ENCODE data around the gene SARM1. TPM values are rescaled to one million over a fixed set of nuclear protein-coding genes. Genes with fewer than 3 reads are reported as not detected.

The SARM1 gene
- polyA plus RNA-seq, 2 donors, result 3.0 to 4.4 TPM

GRCh38 chr17:28372203-28372944 lies 880 bp downstream of the SARM1 start:
- Histone ChIP-seq H3K9me3 (ENCODE audit: control insufficient read depth in 2 of 2, insufficient read depth in 1 of 2, low read depth in 1 of 2, low read length in 1 of 2) (no peaks in the 10 kb centered on the region), H3K4me3 (ENCODE audit: low read depth in 1 of 2, low read length in 2 of 2) (peak overlapping the region; percentile 27 to 51), H3K36me3 (ENCODE audit: control insufficient read depth in 2 of 2, insufficient read depth in 2 of 2, low read length in 1 of 2) (no peaks in the 10 kb centered on the region), H3K27ac (ENCODE audit: low read depth in 2 of 2, low read length in 1 of 2) (peak overlapping the region in 1 of 2 donors; percentile 55), H3K4me1 (ENCODE audit: control insufficient read depth in 2 of 2, insufficient read depth in 2 of 2, low read length in 1 of 2) (peaks cover 10 to 14% of the 10 kb centered on the region in 2 donors), H3K27me3 (ENCODE audit: control insufficient read depth in 1 of 2, insufficient read depth in 2 of 2, low read length in 2 of 2) (no peaks in the 10 kb centered on the region)
- 8 to 10% methylated on average over 51 to 53 of the region's 53 CpGs for WGBS, 2 donors

GRCh38 chr17:28372945-28373274 lies 1.4 kb downstream of the SARM1 start:
- no peaks in the 10 kb centered on the region for H3K9me3 ChIP-seq (ENCODE audit: control insufficient read depth in 2 of 2, insufficient read depth in 1 of 2, low read depth in 1 of 2, low read length in 1 of 2)
- H3K27ac ChIP-seq (ENCODE audit: low read depth in 2 of 2, low read length in 1 of 2), result no peak overlapping the region
- H3K36me3 ChIP-seq (ENCODE audit: control insufficient read depth in 2 of 2, insufficient read depth in 2 of 2, low read length in 1 of 2), result no peaks in the 10 kb centered on the region
- peaks cover 10 to 14% of the 10 kb centered on the region in 2 donors for H3K4me1 ChIP-seq (ENCODE audit: control insufficient read depth in 2 of 2, insufficient read depth in 2 of 2, low read length in 1 of 2)
- no peak overlapping the region for H3K4me3 ChIP-seq (ENCODE audit: low read depth in 1 of 2, low read length in 2 of 2)
- 82 to 87% methylated on average over 6 of the region's 6 CpGs for WGBS, 2 donors
- H3K27me3 ChIP-seq (ENCODE audit: control insufficient read depth in 1 of 2, insufficient read depth in 2 of 2, low read length in 2 of 2), result no peaks in the 10 kb centered on the region

GRCh38 chr17:28379814-28380801 lies 8.6 kb downstream of the SARM1 start:
- Histone ChIP-seq H3K27me3 (ENCODE audit: control insufficient read depth in 1 of 2, insufficient read depth in 2 of 2, low read length in 2 of 2) (no peaks in the 10 kb centered on the region), H3K4me3 (ENCODE audit: low read depth in 1 of 2, low read length in 2 of 2) (no peak overlapping the region), H3K9me3 (ENCODE audit: control insufficient read depth in 2 of 2, insufficient read depth in 1 of 2, low read depth in 1 of 2, low read length in 1 of 2) (no peaks in the 10 kb centered on the region), H3K4me1 (ENCODE audit: control insufficient read depth in 2 of 2, insufficient read depth in 2 of 2, low read length in 1 of 2) (peaks cover 5% of the 10 kb centered on the region in 2 donors), H3K27ac (ENCODE audit: low read depth in 2 of 2, low read length in 1 of 2) (no peak overlapping the region), H3K36me3 (ENCODE audit: control insufficient read depth in 2 of 2, insufficient read depth in 2 of 2, low read length in 1 of 2) (no peaks in the 10 kb centered on the region)
- 72 to 75% methylated on average over 10 of the region's 10 CpGs for WGBS, 2 donors

- WGBS, 2 donors, result 29 to 37% methylated on average over 72 of the region's 72 CpGs
- Histone ChIP-seq H3K4me3 (ENCODE audit: low read depth in 1 of 2, low read length in 2 of 2) (no peak overlapping the region), H3K4me1 (ENCODE audit: control insufficient read depth in 2 of 2, insufficient read depth in 2 of 2, low read length in 1 of 2) (peaks cover 5 to 8% of the 10 kb centered on the region in 2 donors), H3K9me3 (ENCODE audit: control insufficient read depth in 2 of 2, insufficient read depth in 1 of 2, low read depth in 1 of 2, low read length in 1 of 2) (no peaks in the 10 kb centered on the region), H3K36me3 (ENCODE audit: control insufficient read depth in 2 of 2, insufficient read depth in 2 of 2, low read length in 1 of 2) (no peaks in the 10 kb centered on the region), H3K27ac (ENCODE audit: low read depth in 2 of 2, low read length in 1 of 2) (no peak overlapping the region), H3K27me3 (ENCODE audit: control insufficient read depth in 1 of 2, insufficient read depth in 2 of 2, low read length in 2 of 2) (no peaks in the 10 kb centered on the region)
Observed at GRCh38 chr17:28381141-28381825, 9.8 kb downstream of the SARM1 start.

GRCh38 chr17:28384281-28385036 lies 13.0 kb downstream of the SARM1 start:
- H3K36me3 ChIP-seq (ENCODE audit: control insufficient read depth in 2 of 2, insufficient read depth in 2 of 2, low read length in 1 of 2), result peaks cover 0 to 6% of the 10 kb centered on the region in 2 donors
- peak overlapping the region; percentile 16 to 48 for H3K27ac ChIP-seq (ENCODE audit: low read depth in 2 of 2, low read length in 1 of 2)
- peaks cover 5 to 8% of the 10 kb centered on the region in 2 donors for H3K4me1 ChIP-seq (ENCODE audit: control insufficient read depth in 2 of 2, insufficient read depth in 2 of 2, low read length in 1 of 2)
- 15 to 22% methylated on average over 52 to 56 of the region's 56 CpGs for WGBS, 2 donors
- peak overlapping the region; percentile 52 to 65 for H3K4me3 ChIP-seq (ENCODE audit: low read depth in 1 of 2, low read length in 2 of 2)
- no peaks in the 10 kb centered on the region for H3K9me3 ChIP-seq (ENCODE audit: control insufficient read depth in 2 of 2, insufficient read depth in 1 of 2, low read depth in 1 of 2, low read length in 1 of 2)
- no peaks in the 10 kb centered on the region for H3K27me3 ChIP-seq (ENCODE audit: control insufficient read depth in 1 of 2, insufficient read depth in 2 of 2, low read length in 2 of 2)

GRCh38 chr17:28385037-28385400 lies 13.5 kb downstream of the SARM1 start:
- 17 to 29% methylated on average over 29 of the region's 29 CpGs for WGBS, 2 donors
- H3K27ac ChIP-seq (ENCODE audit: low read depth in 2 of 2, low read length in 1 of 2), result no peak overlapping the region

GRCh38 chr17:28385406-28385805 lies 13.9 kb downstream of the SARM1 start:
- Histone ChIP-seq H3K4me3 (ENCODE audit: low read depth in 1 of 2, low read length in 2 of 2) (no peak overlapping the region), H3K27me3 (ENCODE audit: control insufficient read depth in 1 of 2, insufficient read depth in 2 of 2, low read length in 2 of 2) (no peaks in the 10 kb centered on the region), H3K4me1 (ENCODE audit: control insufficient read depth in 2 of 2, insufficient read depth in 2 of 2, low read length in 1 of 2) (peaks cover 5 to 8% of the 10 kb centered on the region in 2 donors), H3K9me3 (ENCODE audit: control insufficient read depth in 2 of 2, insufficient read depth in 1 of 2, low read depth in 1 of 2, low read length in 1 of 2) (no peaks in the 10 kb centered on the region), H3K27ac (ENCODE audit: low read depth in 2 of 2, low read length in 1 of 2) (no peak overlapping the region), H3K36me3 (ENCODE audit: control insufficient read depth in 2 of 2, insufficient read depth in 2 of 2, low read length in 1 of 2) (peaks cover 0 to 6% of the 10 kb centered on the region in 2 donors)
- WGBS, 2 donors, result 61 to 79% methylated on average over 8 of the region's 8 CpGs

More at GRCh38 chr17:28385037-28385400, 13.5 kb downstream of the SARM1 start:
- no peaks in the 10 kb centered on the region for H3K27me3 ChIP-seq (ENCODE audit: control insufficient read depth in 1 of 2, insufficient read depth in 2 of 2, low read length in 2 of 2)
- H3K4me3 ChIP-seq (ENCODE audit: low read depth in 1 of 2, low read length in 2 of 2), result peak overlapping the region; percentile 52 to 65
- H3K36me3 ChIP-seq (ENCODE audit: control insufficient read depth in 2 of 2, insufficient read depth in 2 of 2, low read length in 1 of 2), result peaks cover 0 to 6% of the 10 kb centered on the region in 2 donors
- no peaks in the 10 kb centered on the region for H3K9me3 ChIP-seq (ENCODE audit: control insufficient read depth in 2 of 2, insufficient read depth in 1 of 2, low read depth in 1 of 2, low read length in 1 of 2)
- H3K4me1 ChIP-seq (ENCODE audit: control insufficient read depth in 2 of 2, insufficient read depth in 2 of 2, low read length in 1 of 2), result peaks cover 5 to 8% of the 10 kb centered on the region in 2 donors

GRCh38 chr17:28386391-28386790 lies 14.9 kb downstream of the SARM1 start:
- Histone ChIP-seq H3K4me1 (ENCODE audit: control insufficient read depth in 2 of 2, insufficient read depth in 2 of 2, low read length in 1 of 2) (peaks cover 2 to 6% of the 10 kb centered on the region in 2 donors), H3K27ac (ENCODE audit: low read depth in 2 of 2, low read length in 1 of 2) (no peak overlapping the region), H3K36me3 (ENCODE audit: control insufficient read depth in 2 of 2, insufficient read depth in 2 of 2, low read length in 1 of 2) (peaks cover 3 to 9% of the 10 kb centered on the region in 2 donors), H3K9me3 (ENCODE audit: control insufficient read depth in 2 of 2, insufficient read depth in 1 of 2, low read depth in 1 of 2, low read length in 1 of 2) (no peaks in the 10 kb centered on the region), H3K4me3 (ENCODE audit: low read depth in 1 of 2, low read length in 2 of 2) (no peak overlapping the region), H3K27me3 (ENCODE audit: control insufficient read depth in 1 of 2, insufficient read depth in 2 of 2, low read length in 2 of 2) (no peaks in the 10 kb centered on the region)

GRCh38 chr17:28388106-28388505 lies 16.6 kb downstream of the SARM1 start:
- H3K36me3 ChIP-seq (ENCODE audit: control insufficient read depth in 2 of 2, insufficient read depth in 2 of 2, low read length in 1 of 2), result peaks cover 4 to 12% of the 10 kb centered on the region in 2 donors
- 97% methylated on average over 11 of the region's 11 CpGs for WGBS, 2 donors
- no peak overlapping the region for H3K27ac ChIP-seq (ENCODE audit: low read depth in 2 of 2, low read length in 1 of 2)

More at GRCh38 chr17:28388106-28388505, 16.6 kb downstream of the SARM1 start:
- H3K9me3 ChIP-seq (ENCODE audit: control insufficient read depth in 2 of 2, insufficient read depth in 1 of 2, low read depth in 1 of 2, low read length in 1 of 2), result no peaks in the 10 kb centered on the region
- H3K4me1 ChIP-seq (ENCODE audit: control insufficient read depth in 2 of 2, insufficient read depth in 2 of 2, low read length in 1 of 2), result peaks cover 0 to 3% of the 10 kb centered on the region in 2 donors
- H3K27me3 ChIP-seq (ENCODE audit: control insufficient read depth in 1 of 2, insufficient read depth in 2 of 2, low read length in 2 of 2), result no peaks in the 10 kb centered on the region
- H3K4me3 ChIP-seq (ENCODE audit: low read depth in 1 of 2, low read length in 2 of 2), result no peak overlapping the region
